GM19328 (cell line): ENCODE data around the gene IRF7.
"Not testable (repeated sequence)": the region's sequence is repeated elsewhere in the genome, so short reads cannot be mapped to it uniquely, and the experiment has no call there.

Experiments
- ATAC-seq: cut with Tn5 transposase; IDR thresholded peaks from one replicate; pipeline ENCODE4 v1.9.1; 2021; ENCODE audit warnings: mild to moderate bottlenecking, moderate library complexity; ENCODE audit not compliant: unreplicated experiment

Gene IRF7

GRCh38 chr11:584287-584686 is 31.5 kb downstream of the IRF7 start:
- ATAC-seq, result no peak

- ATAC-seq, result no peak
These were observed 34.0 kb downstream of the IRF7 start for GRCh38 chr11:581752-582151.

DNA sequence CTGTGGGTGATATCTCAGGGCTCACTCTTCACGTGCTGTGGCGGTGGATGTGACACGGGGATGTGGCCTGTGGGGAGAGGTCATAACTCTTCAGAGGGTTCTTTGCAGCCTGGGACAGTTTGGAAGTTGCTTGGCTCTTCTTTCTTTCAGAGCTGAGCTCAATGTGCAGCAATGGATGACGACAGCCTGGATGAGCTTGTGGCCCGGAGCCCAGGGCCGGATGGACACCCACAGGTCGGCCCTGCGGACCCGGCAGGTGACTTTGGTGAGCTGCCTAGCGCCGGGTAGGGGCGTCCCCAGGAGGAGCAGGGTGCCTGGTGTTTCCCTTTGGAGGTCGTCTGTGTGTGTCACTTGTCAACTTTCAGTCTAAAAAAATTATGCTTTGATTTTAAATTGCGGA is 34.4 kb downstream of the IRF7 start:
- no peak for ATAC-seq

DNA sequence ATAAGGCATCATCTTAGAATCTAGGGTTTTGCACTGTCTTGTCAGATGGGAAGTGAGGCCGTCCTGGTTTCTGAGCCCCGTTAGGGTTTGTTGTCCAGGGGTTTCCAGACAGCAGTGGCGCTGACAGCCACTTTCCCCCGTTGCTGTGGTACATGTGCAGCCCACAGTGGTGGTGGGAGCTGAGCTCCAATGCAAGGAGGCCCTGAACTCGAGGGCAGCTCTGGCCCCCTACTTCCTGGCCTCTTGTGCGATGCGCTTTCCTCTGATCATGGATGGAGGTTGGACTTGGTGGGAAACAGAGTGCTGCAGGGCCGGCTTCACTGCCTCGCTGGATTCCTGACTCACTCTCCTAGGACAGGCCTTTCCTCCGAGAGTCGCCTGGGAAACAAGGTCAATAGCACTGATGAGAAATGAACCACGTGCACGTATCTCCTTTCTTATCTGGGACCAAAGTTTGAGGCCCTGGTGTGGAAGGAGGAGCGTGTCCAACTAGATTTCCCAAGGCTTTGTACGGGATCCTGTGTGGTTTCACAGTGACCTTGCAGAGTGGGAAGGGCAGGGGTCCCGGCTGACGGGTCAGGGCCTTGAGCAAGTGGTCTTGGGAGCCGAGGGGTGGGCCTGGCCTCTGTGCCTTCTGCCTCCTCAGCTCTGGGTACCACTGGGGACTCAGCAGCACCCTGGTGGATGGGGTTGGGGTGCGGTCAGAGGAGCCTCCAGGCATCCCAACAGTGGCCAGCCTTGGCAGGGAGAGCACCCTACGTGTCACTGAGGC is 35.7 kb downstream of the IRF7 start:
- no peak for ATAC-seq

DNA sequence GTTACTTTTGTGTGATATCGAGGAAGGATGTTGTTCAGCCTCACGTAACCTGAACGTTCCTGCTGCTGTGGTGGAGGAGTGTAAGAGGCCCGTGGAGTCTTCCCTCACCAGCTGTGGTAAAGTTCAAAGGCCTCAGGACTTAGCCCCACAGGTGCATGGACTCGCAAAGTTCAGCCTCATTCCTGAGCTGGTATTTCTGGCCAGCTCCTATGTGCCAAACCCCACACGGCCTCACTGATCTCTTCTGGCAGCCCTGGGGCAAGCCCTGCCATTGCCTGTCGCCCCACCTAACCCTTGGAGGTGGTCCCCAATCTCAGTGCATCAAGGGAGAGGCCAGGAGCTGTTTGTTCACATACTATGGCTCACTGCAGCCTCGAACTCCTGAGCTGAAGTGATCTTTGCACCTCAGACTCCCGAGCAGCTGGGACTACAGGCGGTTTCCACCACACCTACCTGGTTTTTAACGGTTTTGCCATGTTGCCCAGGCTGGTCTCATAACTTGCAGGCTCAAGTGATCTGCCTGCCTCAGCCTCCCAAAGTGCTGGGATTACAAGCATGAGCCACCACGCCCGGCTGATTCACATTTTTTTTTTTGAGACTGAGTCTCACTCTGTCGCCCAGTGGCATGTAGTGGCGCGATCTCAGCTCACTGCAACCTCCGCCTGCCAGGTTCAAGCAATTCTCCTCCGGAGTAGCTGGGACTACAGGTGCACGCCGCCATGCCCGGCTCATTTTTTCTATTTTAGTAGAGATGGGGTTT is 37.3 kb downstream of the IRF7 start:
- ATAC-seq, result no peak

GRCh38 chr11:577611-577894 is 38.2 kb downstream of the IRF7 start:
- ATAC-seq, result no peak

DNA sequence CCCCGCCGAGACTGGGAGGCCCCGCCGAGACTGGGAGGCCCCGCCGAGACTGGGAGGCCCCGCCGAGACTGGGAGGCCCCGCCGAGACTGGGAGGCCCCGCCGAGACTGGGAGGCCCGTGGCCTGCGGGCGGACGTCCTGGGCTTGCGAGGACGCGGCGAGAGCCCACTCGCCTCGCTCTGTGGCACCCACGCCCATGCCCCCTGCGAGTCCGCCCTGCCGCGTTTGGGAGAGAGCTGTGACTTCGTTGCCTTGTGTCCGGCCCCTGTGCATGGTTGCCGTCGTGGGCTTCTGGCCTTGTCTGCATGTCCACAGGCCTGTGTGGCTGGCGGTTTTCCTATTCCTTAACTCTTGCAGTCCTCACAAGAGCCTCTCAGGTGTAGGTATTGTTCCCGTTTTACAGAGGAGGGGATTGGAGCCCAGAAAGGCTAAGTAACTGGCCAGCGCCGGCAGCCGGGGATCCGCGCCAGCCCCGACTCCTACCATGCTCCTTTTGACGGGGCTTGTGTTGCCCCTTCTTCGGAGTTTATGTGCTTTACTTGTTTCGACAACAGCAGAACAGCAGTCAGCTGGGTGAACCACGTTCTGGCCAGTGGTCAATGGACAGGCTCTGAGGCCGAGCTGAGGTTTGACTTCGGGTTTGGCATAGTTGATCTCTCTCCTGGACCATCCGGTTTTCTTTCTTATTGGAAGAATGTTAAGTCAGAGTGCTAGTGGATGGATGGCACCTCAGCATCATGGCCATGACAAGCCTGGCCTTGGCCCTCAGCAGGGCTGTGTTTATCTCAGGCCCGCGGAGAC is 38.7 kb downstream of the IRF7 start:
- ATAC-seq, result no peak

GRCh38 chr11:575996-576768 is 39.6 kb downstream of the IRF7 start, which contains the start of gene PHRF1:
Gene PHRF1 (plus strand): TSS chr11:576470. CDS start chr11:581513, 5,043 bp downstream.
- peak; percentile 90 for ATAC-seq

- ATAC-seq, result peak; percentile 23
These were observed 40.3 kb downstream of the IRF7 start for GRCh38 chr11:575313-575995.

GRCh38 chr11:574632-575312 is 41.0 kb downstream of the IRF7 start:
- ATAC-seq, result no peak

DNA sequence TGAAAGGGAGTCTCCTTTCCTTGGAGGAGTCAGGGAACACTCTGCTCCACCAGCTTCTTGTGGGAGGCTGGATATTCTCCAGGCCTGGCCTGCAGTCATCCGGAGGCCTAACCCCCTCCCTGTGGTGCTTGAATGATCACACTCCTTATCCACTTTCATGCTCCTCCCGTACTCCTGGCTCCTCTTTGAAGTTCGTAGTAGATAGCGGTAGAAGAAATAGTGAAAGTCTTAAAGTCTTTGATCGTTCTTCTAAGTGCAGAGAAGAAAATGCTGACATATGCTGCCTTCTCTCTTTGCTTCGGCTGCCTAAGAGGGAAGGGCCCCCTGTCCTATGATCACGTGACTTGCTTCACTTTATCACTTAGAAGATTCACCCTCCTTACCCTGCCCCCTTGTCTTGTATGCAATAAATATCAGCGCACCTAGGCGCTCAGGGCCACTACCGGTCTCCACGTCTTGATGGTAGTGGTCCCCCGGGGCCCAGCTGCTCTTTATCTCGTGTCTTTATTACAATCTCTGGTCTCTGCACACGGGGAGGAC is 41.6 kb downstream of the IRF7 start:
- ATAC-seq, result not testable (repeated sequence)

- ATAC-seq, result no peak
These were observed 42.5 kb downstream of the IRF7 start for GRCh38 chr11:573146-573759.

- ATAC-seq, result no peak
These were observed 44.0 kb downstream of the IRF7 start for GRCh38 chr11:571802-572185.

- ATAC-seq, result no peak
These were observed 46.4 kb downstream of the IRF7 start for GRCh38 chr11:569158-569885.

DNA sequence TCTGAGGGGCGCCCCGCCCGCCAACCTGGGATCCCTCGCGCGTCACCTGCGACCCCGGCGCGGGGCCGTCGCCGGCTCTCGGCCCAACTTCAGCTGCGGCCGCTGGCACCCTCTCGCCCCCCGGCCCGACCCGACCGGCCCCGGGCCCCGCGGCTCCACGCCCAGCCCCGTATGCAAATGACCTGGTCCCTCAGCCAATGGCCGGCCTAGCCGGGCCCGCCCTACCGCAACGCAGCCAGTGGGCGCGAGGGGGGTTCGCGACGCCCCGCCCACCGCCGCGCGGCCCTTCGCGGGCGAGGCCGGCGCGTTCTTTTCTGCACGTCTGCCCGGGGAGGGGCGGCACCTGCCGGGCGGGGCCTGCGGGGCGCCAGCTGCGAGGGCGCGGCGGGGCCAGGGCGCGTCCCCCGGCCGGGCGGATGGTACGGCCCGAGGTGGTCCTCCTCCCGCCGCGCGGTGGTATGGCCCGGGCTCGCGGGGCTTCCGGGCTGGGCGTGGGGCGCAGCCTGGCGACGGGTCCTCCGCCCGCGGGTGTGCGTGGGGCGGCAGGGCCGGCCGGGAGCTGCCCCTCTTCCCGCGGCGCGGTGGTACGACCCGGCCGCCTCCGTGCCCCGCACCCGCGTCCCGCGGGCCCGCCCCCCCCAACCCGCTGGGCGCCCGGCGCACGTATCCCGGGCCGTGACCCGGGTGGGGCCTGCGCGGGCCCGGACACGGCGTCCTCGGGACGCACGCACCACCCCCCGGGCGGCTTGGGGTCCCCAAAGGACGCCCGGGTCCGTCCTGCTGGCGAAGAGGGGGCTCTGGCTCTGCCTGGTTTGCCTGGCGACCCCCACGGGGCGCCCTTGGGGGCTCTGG is 47.2 kb downstream of the IRF7 start:
- ATAC-seq, result peak; percentile 81

DNA sequence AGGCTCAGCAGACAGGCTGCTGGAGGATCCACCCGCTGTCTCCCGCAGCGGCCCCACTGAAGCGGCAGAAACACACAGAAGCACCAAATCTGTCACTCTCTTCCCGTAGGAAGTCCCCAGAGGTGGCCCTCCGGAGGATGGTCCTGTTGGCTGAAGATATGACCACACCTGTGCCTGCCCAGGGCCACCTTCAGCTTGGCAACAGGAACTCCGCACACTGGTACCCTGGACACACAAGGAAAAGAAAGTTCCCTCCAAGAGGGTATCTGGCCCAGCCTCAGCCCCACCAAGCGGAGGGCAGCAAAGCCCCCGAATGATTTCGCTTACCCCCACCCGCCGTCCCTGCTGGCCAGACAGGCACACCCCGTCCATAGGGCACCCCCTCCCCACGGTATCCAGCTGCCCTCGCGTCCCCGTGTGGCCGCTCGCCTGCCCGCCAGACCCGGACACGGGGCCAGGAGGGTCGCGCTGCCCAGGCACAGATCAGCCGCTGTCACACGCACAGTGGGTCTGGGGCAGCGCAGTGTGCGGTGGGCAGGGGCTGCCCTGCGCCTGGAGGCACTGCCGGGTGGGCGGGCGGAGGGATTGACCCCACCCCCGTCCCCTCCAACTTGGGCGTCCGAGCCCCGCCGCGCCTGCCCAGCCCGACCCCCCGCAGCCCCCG is 48.0 kb downstream of the IRF7 start:
- no peak for ATAC-seq
